Measurements from ENCODE around the gene LSM14A. TPM values are rescaled to one million over a fixed set of nuclear protein-coding genes. Genes with fewer than 3 reads are reported as not detected.

Gene LSM14A
- total RNA-seq, 4 donors from 2014 or later = 90.8 to 163 (median 111) TPM

GRCh38 chr19:34278783-34279182, 106.5 kb downstream of the LSM14A start:
- DNase-seq (ENCODE audit: low spot score in 2 of 2) = no peak
- intact Hi-C loops (cut with DNase I; ENCODE audit: low total_unique reads) = no loop called here
- H3K4me3 ChIP-seq (ENCODE audit: low read depth, poor library complexity, severe bottlenecking) = no peak overlapping the region
- TF ChIP-seq POLR2A (IDR thresholded peaks at IDR 0.05) (no peak), CTCF (IDR thresholded peaks at IDR 0.05) (no peak)
- WGBS, 2 donors = 84 to 93% methylated on average over 4 of the region's 4 CpGs

Other genes starting within 250 kb of the LSM14A start
- gene GARRE1, start 82.0 kb downstream of the LSM14A start, total RNA-seq = 10 to 100 TPM; 27.6 to 36.6 (median 31.7) TPM
- 100 to 1,000 TPM; 117 to 195 (median 124) TPM for gene GPI, start 192.7 kb downstream of the LSM14A start, total RNA-seq
- 10 to 100 TPM in 2 of 4 donors, 1 to 10 TPM in 2; 6.5 to 16.4 (median 12.6) TPM for gene PDCD2L, start 231.9 kb downstream of the LSM14A start, total RNA-seq

Measured in lower leg skin (tissue), 4 donors.